ENCODE data around the gene OCRL. TPM values are rescaled to one million over a fixed set of nuclear protein-coding genes. Genes with fewer than 3 reads are reported as not detected.

OCRL gene
- total and polyA plus RNA-seq, 2 of the 4 experiments (the other 2 are of a cell fraction), result 19.4 to 20.6 TPM

GRCh38 chrX:129561453-129561852 lies 21.4 kb downstream of the OCRL start:
- Histone ChIP-seq H3K4ac (ENCODE audit: low read depth, low read length) (no peak overlapping the region), H3K4me3 (ENCODE audit: insufficient read depth, low read depth, low read length) (no peak overlapping the region), H2BK15ac (ENCODE audit: low read depth, low read length) (no peak overlapping the region), H2BK20ac (ENCODE audit: low read depth, low read length) (no peak overlapping the region), H3K56ac (ENCODE audit: extremely low read depth, insufficient read depth, low read length) (no peak overlapping the region), H4K20me1 (ENCODE audit: insufficient read depth, low read length) (no peaks in the 10 kb centered on the region), H3K9ac (ENCODE audit: low read depth, low read length) (no peak overlapping the region), H3K27ac (ENCODE audit: insufficient read depth, low read length) (no peak overlapping the region), H3K36me3 (ENCODE audit: control insufficient read depth, insufficient read depth, low read length) (peaks cover 13% of the 10 kb centered on the region), H4K91ac (ENCODE audit: insufficient read depth, low read depth, low read length) (no peak overlapping the region), H3K9me3 (ENCODE audit: control insufficient read depth, insufficient read depth, low read length) (no peaks in the 10 kb centered on the region), H2AFZ (replicated peaks; ENCODE audit: low read length, poor library complexity) (no peak overlapping the region), H2BK5ac (ENCODE audit: low read depth, low read length, poor library complexity, severe bottlenecking) (no peak overlapping the region), H4K8ac (ENCODE audit: low read depth in 2 of 2, low read length in 2 of 2) (no peak overlapping the region), H4K5ac (ENCODE audit: low read depth, low read length) (no peak overlapping the region), H2BK120ac (ENCODE audit: low read depth, low read length) (no peak overlapping the region), H3K4me1 (ENCODE audit: control insufficient read depth, insufficient read depth, low read length) (no peaks in the 10 kb centered on the region), H3K18ac (ENCODE audit: low read depth, low read length) (no peak overlapping the region), H2AK5ac (ENCODE audit: low read depth, low read length) (no peak overlapping the region), H3K79me1 (ENCODE audit: low read depth in 1 of 2, low read length in 2 of 2) (no peaks in the 10 kb centered on the region), H3K27me3 (ENCODE audit: control insufficient read depth, insufficient read depth, low read length) (no peaks in the 10 kb centered on the region; the same call in 1 of the 2 replicates), H3K23ac (ENCODE audit: low read depth, low read length) (no peak overlapping the region), H3K4me2 (ENCODE audit: low read depth, low read length) (no peak overlapping the region), H3K9me1 (ENCODE audit: insufficient read depth, low read length) (no peaks in the 10 kb centered on the region), H2AK9ac (replicated peaks; ENCODE audit: low read depth, low read length, poor library complexity) (no peak overlapping the region), H3K14ac (replicated peaks; ENCODE audit: low read depth, low read length) (no peak overlapping the region)
- intact Hi-C loops (cut with micrococcal nuclease), result no loop called here
- ATAC-seq (ENCODE audit: low read depth) (no peak), DNase-seq (no peak)
- no TSS peak for BruUV-seq (replicated peaks)
- TF ChIP-seq MAFK (IDR thresholded peaks at IDR 0.05; ENCODE audit: low read depth, low read length) (no peak), POLR2A (IDR thresholded peaks at IDR 0.05; ENCODE audit: low read depth, low read length) (no peak), ELK1 (IDR thresholded peaks at IDR 0.05; ENCODE audit: borderline replicate concordance, low read depth, low read length) (no peak), MXI1 (IDR thresholded peaks at IDR 0.05; ENCODE audit: borderline replicate concordance, low read depth, low read length) (no peak), CHD1 (IDR thresholded peaks at IDR 0.05; ENCODE audit: low read depth, low read length) (no peak), FOS (IDR thresholded peaks at IDR 0.05; ENCODE audit: low read depth, low read length) (no peak), SMC3 (IDR thresholded peaks at IDR 0.05; ENCODE audit: low read depth, low read length) (no peak), RFX5 (IDR thresholded peaks at IDR 0.05; ENCODE audit: low read depth, low read length) (no peak), RCOR1 (IDR thresholded peaks at IDR 0.05; ENCODE audit: insufficient replicate concordance, low read length) (no peak), CEBPB (IDR thresholded peaks at IDR 0.05; ENCODE audit: low read depth, low read length) (no peak), MAZ (IDR thresholded peaks at IDR 0.05; ENCODE audit: borderline replicate concordance, low read depth, low read length) (no peak)
- TF ChIP-seq, protein P1, sequence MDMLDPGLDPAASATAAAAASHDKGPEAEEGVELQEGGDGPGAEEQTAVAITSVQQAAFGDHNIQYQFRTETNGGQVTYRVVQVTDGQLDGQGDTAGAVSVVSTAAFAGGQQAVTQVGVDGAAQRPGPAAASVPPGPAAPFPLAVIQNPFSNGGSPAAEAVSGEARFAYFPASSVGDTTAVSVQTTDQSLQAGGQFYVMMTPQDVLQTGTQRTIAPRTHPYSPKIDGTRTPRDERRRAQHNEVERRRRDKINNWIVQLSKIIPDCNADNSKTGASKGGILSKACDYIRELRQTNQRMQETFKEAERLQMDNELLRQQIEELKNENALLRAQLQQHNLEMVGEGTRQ (IDR thresholded peaks at IDR 0.05; ENCODE audit: low read depth, low read length), result no peak
- 60% methylated on average over 1 of the region's 3 CpGs; no CpG with 5 or more reads in 1 of the 2 experiments for WGBS, 2 experiments (ENCODE audit: extremely low coverage in 2 of 2, insufficient read length in 1 of 2)
- POLR2A ChIA-PET (ENCODE audit: unreplicated experiment), result interaction anchor here (0.6 kb wide), 1 partner anchor 21 kb away, joined by 3 read pairs; the partner anchor contains the start of gene OCRL
- CTCF ChIA-PET, result no interaction called here
- in situ Hi-C loops (cut with MboI; ENCODE audit: low sequenced_read_pairs), result no loop called here
- dilution Hi-C loops (cut with HindIII; ENCODE audit: low sequenced_read_pairs, unreplicated experiment), result no loop called here

All from IMR-90 (cell line).